C4-2B (cell line): ENCODE measurements around the gene SUCNR1.
"Not testable (repeated sequence)": the region's sequence is repeated elsewhere in the genome, so short reads cannot be mapped to it uniquely, and the experiment has no call there.

ENCODE experiments used
- H3K27ac ChIP-seq: fragments of 450-650 bp; 2 replicates; pipeline ENCODE4 v1.5.1; 2017
- ZFX ChIP-seq: fragments of 450-650 bp; IDR thresholded peaks from 2 replicates; pipeline ENCODE4 v1.6.1; 2017
- TF ChIP-seq, protein P1 (sequence below): fragments of 450-650 bp; conservative IDR thresholded peaks from 2 replicates; pipeline ENCODE4 v1.5.1; 2017; ENCODE audit warnings: mild to moderate bottlenecking

SUCNR1 gene

DNA sequence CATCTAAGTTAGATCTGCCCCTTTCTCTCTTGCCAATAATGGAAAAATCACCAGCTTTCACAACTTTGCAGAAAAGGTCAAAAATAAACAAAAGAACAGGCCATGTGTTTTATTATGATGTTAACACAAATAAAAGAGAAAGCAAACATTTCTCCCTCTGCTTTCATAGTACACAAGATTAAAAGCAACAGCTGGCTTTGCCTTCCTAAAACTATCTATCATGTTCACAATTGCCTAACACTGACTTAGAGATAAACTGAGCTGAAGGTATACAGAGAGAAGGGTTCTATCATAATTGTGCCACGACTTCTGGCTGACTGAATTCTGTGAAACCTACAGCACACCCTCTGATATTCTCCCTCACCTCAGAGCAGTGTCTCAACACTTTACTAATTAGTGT is 30.2 kb upstream of the SUCNR1 start:
- H3K27ac ChIP-seq, result no peak overlapping the region
- no peak for TF ChIP-seq ZFX
- TF ChIP-seq, protein P1, sequence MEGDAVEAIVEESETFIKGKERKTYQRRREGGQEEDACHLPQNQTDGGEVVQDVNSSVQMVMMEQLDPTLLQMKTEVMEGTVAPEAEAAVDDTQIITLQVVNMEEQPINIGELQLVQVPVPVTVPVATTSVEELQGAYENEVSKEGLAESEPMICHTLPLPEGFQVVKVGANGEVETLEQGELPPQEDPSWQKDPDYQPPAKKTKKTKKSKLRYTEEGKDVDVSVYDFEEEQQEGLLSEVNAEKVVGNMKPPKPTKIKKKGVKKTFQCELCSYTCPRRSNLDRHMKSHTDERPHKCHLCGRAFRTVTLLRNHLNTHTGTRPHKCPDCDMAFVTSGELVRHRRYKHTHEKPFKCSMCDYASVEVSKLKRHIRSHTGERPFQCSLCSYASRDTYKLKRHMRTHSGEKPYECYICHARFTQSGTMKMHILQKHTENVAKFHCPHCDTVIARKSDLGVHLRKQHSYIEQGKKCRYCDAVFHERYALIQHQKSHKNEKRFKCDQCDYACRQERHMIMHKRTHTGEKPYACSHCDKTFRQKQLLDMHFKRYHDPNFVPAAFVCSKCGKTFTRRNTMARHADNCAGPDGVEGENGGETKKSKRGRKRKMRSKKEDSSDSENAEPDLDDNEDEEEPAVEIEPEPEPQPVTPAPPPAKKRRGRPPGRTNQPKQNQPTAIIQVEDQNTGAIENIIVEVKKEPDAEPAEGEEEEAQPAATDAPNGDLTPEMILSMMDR, result no peak

DNA sequence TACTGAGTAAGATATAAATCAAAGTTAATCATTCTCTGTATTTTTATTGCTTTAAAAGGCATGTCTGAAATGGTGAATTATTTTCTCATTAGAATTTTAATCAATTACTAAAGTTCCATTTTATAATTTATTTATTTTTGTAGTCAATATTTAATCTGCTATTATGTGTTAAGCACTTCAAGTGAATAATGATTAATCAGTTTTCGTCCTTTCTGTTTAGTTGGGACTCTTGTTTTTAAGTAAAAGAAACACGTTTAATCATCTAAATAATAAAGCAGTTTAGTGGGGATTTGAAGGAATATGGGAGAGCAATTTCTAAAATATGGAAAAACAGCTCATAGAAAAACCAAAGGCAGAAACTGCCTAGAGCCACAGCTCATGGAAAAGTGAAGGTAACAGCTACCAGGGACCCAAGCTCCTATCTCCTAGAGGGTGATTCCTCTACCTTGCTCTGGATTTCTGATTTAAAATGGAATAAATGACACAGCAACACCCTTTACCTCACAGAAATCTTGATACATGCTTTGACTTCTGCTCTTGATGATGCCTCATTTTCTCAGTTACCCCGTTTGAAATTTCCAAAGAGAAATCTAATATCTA is 28.0 kb upstream of the SUCNR1 start:
- no peak for TF ChIP-seq ZFX
- TF ChIP-seq, protein P1, result no peak
- H3K27ac ChIP-seq, result no peak overlapping the region

DNA sequence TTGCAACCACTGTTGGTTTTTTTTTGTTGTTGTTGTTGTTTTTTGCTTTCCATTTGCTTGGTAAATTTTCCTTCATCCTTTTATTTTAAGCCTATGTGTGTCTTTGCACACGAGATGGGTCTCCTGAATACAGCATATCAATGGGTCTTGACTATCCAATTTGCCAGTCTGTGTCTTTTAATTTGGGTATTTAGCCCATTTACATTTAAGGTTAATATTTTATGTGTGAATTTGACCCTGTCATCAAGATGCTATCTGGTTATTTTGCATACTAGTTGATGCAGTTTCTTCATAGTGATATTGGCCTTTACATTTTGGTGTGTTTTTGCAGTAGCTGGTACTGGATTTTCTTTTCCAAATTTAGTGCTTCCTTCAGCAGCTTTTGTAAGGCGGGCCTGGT is 23.4 kb upstream of the SUCNR1 start:
- not testable (repeated sequence) for H3K27ac ChIP-seq

DNA sequence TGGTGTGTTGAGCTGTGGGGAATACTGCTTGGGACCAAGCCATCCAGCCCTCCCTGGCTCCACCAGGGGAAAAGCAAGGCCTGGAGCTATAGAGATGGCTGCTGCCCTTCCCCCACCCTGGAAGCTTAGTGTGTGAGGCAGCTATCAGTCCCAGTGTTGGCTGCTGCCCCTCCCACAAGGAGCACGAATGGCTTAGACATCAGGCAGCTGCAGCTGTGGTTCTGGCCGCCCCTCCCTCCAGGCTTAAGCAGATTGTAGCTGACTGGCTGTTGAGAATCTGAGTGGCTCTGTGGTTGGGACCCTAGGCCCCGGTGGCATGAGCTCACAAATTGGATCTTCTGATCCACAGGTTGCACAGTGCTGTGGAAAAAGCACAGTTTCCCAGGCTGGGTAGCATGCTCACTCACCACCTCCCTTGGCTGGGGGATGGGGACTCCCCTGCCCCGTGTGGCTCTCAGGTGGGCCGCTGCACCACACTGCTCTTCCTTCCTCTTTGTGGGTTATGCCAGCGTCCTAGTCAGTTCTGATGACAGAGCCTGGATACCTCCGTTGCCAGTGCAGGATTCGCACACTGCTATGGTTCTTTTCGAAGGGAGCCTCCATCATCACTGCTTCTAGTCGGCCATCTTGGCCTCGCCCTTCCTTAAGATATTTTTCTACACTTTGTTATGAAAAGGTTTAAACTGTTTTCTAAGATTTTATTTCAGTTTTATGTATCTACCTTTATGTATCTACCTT is 21.2 kb upstream of the SUCNR1 start:
- TF ChIP-seq ZFX, result no peak
- TF ChIP-seq, protein P1, result no peak
- H3K27ac ChIP-seq, result no peak overlapping the region

DNA sequence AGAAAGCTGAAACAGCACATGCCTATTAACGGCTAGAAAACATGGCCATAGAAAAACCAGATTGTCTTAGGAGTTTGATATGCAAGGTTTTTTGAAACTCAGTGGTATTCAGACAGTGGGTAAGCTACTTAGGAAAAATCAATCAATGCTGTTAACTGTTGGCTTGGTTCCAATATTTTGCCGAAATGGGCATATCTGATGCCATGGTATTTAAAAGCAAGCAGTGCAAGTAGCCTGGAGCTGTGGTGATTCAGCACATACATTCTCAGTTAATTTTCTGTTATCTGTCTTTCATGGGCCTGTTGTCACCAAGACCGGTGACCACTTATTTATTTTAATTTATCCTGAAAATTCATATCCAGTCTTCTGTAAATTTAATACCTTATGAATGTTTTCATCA is 17.3 kb upstream of the SUCNR1 start:
- H3K27ac ChIP-seq, result no peak overlapping the region
- TF ChIP-seq, protein P1, result no peak
- TF ChIP-seq ZFX, result no peak

DNA sequence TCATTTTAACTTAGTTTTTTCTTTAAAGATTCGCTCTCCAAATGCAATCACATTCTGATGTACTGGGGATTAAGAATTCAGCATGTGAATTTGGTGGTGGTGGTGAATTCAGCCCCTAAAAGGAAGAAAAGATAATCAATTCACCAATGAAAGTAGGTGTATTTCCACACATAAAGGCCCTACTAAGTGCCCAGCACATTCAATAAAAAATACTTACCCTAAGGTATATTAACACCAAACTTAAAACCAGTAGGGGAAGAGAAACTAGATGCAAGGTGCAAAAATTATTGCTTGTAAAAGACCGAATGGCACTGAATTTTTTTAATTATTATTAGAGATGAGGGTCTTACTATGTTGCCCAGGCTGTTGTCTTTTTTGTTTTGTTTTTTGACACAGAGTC is 16.8 kb upstream of the SUCNR1 start:
- H3K27ac ChIP-seq, result no peak overlapping the region
- TF ChIP-seq, protein P1, result no peak
- no peak for TF ChIP-seq ZFX

DNA sequence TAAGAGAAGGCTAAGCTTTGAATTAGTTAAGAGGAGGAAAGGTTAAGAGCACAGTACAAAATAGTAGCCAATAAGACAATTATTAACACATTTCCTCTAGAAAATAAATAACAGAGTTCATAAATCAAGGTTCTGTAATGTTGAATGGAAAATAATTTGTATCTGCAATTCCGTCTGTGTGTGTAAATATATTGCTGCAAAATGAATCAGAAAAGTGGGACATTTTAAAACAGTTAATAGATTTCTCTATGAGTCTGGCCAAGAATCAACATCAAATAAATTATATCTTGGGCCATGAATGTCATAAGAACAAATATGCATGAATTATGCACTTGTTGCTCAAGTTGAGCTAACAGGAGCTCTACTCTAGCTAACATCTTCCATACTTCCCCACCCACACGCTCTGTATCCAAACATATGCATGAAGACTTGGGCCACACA is 14.2 kb upstream of the SUCNR1 start:
- H3K27ac ChIP-seq, result no peak overlapping the region

More for the DNA sequence above, 14.2 kb upstream of the SUCNR1 start:
- no peak for TF ChIP-seq ZFX
- TF ChIP-seq, protein P1, result no peak
